Measurements from ENCODE around the gene ODAPH.

- TF ChIP-seq EZH2 (IDR thresholded peaks at IDR 0.05; ENCODE audit: borderline replicate concordance, low read length) = no peak
- no peak for TF ChIP-seq CTCF (conservative IDR thresholded peaks at IDR 0.05 in 1 of 2, IDR thresholded peaks at IDR 0.05 in 1 of 2; ENCODE audit: extremely low read depth in 1 of 2, insufficient read depth in 1 of 2, low read depth in 1 of 2, low read length in 2 of 2)
Observed at GRCh38 chr4:75513526-75514130, 42.2 kb upstream of the ODAPH start.

Data from mammary epithelial cell (primary cell).